ENCODE results near the gene MCRIP2.

- no peak for TF ChIP-seq POLR2A (IDR thresholded peaks at IDR 0.05)
- no peak for TF ChIP-seq CTCF (IDR thresholded peaks at IDR 0.05)
Observed at GRCh38 chr16:682493-683395, 41.1 kb downstream of the MCRIP2 start.

Data from thyroid gland (tissue), 4 donors.